Measurements from ENCODE around the gene APOC3.

The APOC3 gene

DNA sequence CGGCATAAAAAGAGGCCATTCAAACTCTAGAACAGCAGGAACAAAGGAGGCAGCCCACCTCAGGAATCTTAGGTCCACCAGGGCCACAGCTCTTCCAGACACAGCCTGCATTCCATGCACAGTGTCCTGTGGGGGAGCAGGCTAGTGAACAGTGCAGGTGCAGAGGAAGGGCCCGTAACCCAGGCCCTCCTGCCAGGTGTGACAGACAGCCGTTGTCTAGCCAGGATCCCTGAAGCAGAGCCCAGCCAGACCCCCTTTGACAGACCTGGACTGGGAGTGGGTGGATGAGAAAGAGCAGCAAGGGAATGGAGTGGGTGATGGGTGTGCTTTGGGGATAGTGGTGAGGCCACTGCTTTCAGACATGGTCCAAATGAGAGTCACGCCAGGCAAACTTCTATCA lies 40.7 kb upstream of the APOC3 start:
- TF ChIP-seq, protein P1, sequence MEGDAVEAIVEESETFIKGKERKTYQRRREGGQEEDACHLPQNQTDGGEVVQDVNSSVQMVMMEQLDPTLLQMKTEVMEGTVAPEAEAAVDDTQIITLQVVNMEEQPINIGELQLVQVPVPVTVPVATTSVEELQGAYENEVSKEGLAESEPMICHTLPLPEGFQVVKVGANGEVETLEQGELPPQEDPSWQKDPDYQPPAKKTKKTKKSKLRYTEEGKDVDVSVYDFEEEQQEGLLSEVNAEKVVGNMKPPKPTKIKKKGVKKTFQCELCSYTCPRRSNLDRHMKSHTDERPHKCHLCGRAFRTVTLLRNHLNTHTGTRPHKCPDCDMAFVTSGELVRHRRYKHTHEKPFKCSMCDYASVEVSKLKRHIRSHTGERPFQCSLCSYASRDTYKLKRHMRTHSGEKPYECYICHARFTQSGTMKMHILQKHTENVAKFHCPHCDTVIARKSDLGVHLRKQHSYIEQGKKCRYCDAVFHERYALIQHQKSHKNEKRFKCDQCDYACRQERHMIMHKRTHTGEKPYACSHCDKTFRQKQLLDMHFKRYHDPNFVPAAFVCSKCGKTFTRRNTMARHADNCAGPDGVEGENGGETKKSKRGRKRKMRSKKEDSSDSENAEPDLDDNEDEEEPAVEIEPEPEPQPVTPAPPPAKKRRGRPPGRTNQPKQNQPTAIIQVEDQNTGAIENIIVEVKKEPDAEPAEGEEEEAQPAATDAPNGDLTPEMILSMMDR (conservative IDR thresholded peaks at IDR 0.05) = no peak
- TF ChIP-seq ZFX (IDR thresholded peaks at IDR 0.05) = no peak

DNA sequence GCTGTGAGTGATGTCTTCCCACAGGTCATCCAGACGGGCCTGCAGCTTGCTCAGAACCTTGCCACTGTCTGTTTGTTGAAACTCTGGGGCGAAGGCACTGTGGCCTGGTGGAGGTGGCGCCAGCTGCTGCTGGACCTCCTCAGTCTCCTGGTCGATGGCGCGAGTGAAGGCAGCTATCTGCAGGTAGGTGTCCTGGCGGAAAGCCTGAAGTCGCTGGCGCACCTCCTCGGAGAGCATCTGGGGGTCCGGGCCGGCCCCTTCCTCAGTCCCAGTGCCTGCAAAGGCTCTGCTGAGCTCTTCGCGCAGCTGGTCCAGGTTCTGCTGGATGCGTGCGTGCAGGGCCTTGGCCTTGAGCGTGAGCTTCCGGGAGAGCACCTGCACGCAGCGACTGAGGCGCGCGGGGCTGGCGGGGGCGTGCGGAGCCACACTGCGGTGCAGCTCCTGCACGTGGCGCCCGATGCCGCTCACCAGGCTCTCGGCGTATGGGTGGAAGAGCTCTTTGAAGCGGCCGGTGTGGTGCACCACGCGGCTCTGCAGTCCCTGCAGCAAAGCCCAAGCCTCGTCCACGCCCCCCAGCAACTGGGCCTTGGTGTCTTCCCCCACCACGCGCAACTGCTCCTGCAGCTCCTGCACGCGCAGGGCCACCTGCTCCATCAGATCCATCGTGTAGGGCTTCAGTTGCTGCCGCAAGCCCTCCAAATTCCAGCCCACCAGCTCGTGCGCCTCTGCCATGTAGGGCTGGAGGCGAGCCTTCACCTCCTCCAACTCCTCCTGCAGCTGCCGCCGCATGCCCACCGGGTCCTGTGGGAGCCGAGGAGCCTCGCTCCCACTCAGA lies 39.3 kb upstream of the APOC3 start:
- no peak overlapping the region for H3K27ac ChIP-seq

More for the DNA sequence above, 40.7 kb upstream of the APOC3 start:
- no peak overlapping the region for H3K27ac ChIP-seq

DNA sequence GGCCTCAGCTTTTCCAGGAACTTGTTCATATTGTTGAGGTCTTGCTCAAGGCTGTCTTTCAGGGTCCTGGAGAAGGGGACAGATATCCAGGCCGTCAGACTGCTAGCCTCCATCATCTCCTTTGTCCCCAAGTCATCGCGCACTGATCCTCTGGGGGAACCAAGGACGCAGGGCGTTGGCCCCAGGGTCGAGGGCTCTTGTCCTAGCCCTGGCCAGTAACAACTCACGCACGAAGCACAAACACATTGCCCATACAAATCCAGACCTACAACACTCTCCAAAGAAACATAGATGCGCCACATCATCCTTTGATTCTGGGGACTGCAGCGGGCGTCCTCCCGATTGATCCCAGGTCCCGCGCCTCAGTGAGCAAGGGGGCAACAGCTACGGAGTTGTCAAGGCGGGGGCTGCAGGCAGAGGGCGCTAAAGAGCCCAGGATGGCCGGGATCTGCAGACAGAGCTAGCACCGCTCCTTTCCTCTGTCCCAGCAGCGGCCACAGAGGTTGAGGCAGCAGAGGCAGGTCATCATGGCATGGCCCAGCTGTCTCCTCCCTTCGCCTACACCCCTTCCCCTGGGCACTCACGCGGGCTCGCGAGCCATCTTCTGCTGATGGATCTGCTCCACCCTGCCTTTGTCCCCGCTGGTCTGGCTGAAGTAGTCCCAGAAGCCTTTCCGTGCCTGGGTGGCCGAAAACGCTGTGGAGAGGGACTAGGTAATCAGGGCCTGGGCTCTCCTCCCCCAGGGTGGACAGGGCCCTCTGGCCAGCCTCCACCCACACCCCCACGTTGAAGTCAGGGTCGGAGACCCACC lies 38.5 kb upstream of the APOC3 start:
- peak overlapping the region; percentile 5 for H3K27ac ChIP-seq
- TF ChIP-seq, protein P1 (conservative IDR thresholded peaks at IDR 0.05) = peak; percentile 94
- no peak for TF ChIP-seq ZFX (IDR thresholded peaks at IDR 0.05)

More for the DNA sequence above, 39.3 kb upstream of the APOC3 start:
- no peak for TF ChIP-seq ZFX (IDR thresholded peaks at IDR 0.05)
- TF ChIP-seq, protein P1 (conservative IDR thresholded peaks at IDR 0.05) = no peak

DNA sequence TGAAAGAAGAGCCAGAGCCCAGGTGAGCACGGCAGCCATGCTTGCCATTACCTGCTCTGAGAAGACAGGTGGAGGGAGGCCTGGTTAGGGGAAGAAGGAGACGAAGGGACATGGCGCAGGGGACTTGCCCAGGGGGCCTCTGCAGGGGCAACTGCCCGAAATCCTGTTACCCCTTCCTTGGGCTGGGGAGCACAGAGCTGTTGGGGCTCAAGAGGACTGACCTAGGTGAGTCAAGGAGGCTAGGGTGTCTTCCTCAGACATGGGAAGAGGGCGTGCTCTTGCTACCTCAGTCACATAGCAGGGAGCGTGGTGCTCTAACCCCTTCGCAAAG lies 37.9 kb upstream of the APOC3 start, which contains the start of gene APOA5:
TSS of gene APOA5 (minus strand) at position 67 of the 331 bp plus-strand sequence. CDS start at position 48, 19 bp downstream.
- no peak for TF ChIP-seq ZFX (IDR thresholded peaks at IDR 0.05)
- TF ChIP-seq, protein P1 (conservative IDR thresholded peaks at IDR 0.05) = no peak
- H3K27ac ChIP-seq = peak within 1 kb of the TSS; percentile 5

DNA sequence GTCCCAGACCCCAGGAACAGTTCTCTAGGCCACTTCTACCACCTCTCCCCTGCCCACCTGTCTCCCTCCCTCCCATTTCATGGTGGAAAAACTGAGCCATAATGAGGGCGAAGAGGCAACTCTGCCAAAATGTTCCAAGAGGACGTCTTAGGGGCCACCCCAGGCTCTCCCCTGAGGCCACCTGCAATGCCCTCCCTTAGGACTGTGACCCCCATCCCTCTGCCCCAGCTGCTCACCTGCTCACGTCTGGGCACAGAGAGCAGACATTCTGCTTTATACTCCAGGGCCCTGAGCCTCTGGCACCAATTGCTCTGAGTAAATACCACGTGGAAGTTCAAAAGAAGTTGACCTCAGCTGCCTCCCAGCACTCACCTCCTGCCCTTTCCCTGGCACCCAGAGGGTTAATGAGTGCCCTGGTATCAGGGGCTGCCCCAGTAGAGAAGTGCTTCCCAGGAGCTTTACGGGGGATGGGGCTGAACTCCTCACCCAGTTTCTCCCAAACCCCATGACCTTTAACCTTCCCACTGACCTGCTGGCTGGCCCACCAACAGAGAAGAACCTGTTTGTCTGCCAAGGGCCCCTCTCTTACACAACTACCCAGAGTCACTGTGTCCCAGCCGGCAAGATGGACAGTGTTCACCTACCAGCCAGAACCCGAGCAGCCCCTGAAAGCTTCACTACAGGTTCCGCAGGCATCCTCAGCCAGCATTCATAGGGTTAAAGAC lies 37.4 kb upstream of the APOC3 start:
- TF ChIP-seq, protein P1 (conservative IDR thresholded peaks at IDR 0.05) = no peak
- TF ChIP-seq ZFX (IDR thresholded peaks at IDR 0.05) = no peak
- peak overlapping the region; percentile 5; the same call in 1 of the 2 replicates for H3K27ac ChIP-seq

DNA sequence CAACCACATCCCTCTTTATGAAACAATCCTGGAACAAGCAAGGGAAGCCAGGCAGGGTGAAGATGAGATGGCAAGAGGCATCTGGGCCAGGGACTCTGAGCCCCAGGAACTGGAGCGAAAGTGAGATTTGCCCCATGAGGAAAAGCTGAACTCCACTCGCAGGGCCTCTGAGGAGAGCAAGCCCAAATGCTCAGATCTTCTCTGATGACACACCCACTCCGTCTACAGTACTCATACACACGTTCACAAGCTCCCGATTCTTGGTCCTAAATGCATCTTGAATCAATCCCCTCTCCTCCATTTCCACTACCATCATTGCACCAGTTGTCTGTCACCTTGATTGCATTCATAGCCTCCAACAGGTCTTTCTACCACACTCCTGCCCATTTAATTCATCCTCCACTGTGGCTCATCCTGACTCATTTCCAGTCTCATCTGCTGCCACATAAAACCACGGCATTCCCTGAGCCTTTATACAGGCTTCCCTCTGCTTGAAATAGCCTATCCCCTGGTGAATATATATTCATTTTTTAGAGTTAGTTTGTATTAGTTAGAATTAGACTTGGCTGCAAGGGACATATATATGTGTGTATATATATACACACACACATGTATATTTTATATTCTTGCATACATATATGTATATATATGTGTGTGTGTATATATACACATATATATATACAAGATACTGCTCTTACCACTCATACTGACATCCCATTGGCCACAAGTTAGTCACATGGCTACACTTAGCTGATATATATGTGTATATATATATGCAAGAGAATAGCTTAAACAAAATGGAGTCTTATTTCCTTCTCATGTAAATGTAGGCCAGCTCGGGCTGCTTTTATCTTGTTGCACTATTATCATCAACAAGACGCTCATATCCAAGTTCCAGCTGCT lies 36.6 kb upstream of the APOC3 start:
- H3K27ac ChIP-seq = no peak overlapping the region; the same call in 1 of the 2 replicates
- TF ChIP-seq, protein P1 (conservative IDR thresholded peaks at IDR 0.05) = no peak
- TF ChIP-seq ZFX (IDR thresholded peaks at IDR 0.05) = no peak

Data from C4-2B (cell line).